Measurements from ENCODE around the gene NHS. TPM values are rescaled to one million over a fixed set of nuclear protein-coding genes. Genes with fewer than 3 reads are reported as not detected.

The NHS gene
- total RNA-seq, 4 donors from 2014 or later, result 4.6 to 9.9 (median 7.2) TPM

DNA sequence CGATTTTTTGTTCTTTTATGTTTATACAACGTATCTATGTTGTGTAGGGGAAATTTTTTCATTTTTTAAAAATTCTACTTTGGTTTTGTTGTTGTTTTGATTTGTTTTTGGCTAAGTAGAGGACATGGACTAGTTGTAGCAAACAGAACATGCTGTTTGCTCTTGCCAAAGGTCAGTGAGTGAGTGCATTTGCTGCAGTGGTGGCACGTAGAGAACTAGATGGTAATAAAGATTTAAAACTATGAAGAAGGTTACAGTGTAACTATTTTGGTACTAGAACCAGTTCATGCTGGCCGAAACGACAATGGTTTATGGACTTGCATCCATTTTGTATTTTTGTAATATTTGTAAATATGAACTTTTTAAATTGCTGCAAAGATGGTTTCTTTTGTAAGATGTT is 360.4 kb downstream of the NHS start:
- Histone ChIP-seq H3K36me3 (no peaks in the 10 kb centered on the region), H3K27ac (no peak overlapping the region), H3K4me1 (peaks cover 10% of the 10 kb centered on the region), H3K4me3 (no peak overlapping the region), H3K27me3 (no peaks in the 10 kb centered on the region), H3K9me3 (no peaks in the 10 kb centered on the region)
- DNase-seq (ENCODE audit: low spot score in 2 of 2), result no peak
- WGBS, result 53% methylated on average over 5 of the region's 5 CpGs
- TF ChIP-seq, protein P1, sequence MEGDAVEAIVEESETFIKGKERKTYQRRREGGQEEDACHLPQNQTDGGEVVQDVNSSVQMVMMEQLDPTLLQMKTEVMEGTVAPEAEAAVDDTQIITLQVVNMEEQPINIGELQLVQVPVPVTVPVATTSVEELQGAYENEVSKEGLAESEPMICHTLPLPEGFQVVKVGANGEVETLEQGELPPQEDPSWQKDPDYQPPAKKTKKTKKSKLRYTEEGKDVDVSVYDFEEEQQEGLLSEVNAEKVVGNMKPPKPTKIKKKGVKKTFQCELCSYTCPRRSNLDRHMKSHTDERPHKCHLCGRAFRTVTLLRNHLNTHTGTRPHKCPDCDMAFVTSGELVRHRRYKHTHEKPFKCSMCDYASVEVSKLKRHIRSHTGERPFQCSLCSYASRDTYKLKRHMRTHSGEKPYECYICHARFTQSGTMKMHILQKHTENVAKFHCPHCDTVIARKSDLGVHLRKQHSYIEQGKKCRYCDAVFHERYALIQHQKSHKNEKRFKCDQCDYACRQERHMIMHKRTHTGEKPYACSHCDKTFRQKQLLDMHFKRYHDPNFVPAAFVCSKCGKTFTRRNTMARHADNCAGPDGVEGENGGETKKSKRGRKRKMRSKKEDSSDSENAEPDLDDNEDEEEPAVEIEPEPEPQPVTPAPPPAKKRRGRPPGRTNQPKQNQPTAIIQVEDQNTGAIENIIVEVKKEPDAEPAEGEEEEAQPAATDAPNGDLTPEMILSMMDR (IDR thresholded peaks at IDR 0.05), result no peak
- TF ChIP-seq POLR2A (IDR thresholded peaks at IDR 0.05), result no peak
- TF ChIP-seq EP300 (IDR thresholded peaks at IDR 0.05), result no peak
- no peak for TF ChIP-seq POLR2AphosphoS5 (IDR thresholded peaks at IDR 0.05)

GRCh38 chrX:17736478-17736855 is 361.5 kb downstream of the NHS start:
- no peaks in the 10 kb centered on the region for H3K36me3 ChIP-seq
- H3K9me3 ChIP-seq, result no peaks in the 10 kb centered on the region
- no peak for DNase-seq (ENCODE audit: low spot score in 2 of 2)
- H3K27ac ChIP-seq, result peak overlapping the region; percentile 79
- no peak for TF ChIP-seq POLR2A (IDR thresholded peaks at IDR 0.05)
- no peak for TF ChIP-seq EP300 (IDR thresholded peaks at IDR 0.05)
- TF ChIP-seq, protein P1 (IDR thresholded peaks at IDR 0.05), result no peak
- no peak for TF ChIP-seq POLR2AphosphoS5 (IDR thresholded peaks at IDR 0.05)
- 63% methylated on average over 5 of the region's 5 CpGs for WGBS
- H3K4me3 ChIP-seq, result peak overlapping the region; percentile 62
- H3K4me1 ChIP-seq, result peaks cover 10% of the 10 kb centered on the region
- no peaks in the 10 kb centered on the region for H3K27me3 ChIP-seq

- no peaks in the 10 kb centered on the region for H3K27me3 ChIP-seq
- peaks cover 10% of the 10 kb centered on the region for H3K4me1 ChIP-seq
- peak; percentile 30 to 49 for TF ChIP-seq POLR2A (IDR thresholded peaks at IDR 0.05)
- TF ChIP-seq, protein P1 (IDR thresholded peaks at IDR 0.05), result no peak
- WGBS, result 47% methylated on average over 52 of the region's 67 CpGs
- DNase-seq (ENCODE audit: low spot score in 2 of 2), result peak; percentile 98
- peak within 1 kb of the TSS; percentile 90 for H3K27ac ChIP-seq
- no peaks in the 10 kb centered on the region for H3K9me3 ChIP-seq
- H3K36me3 ChIP-seq, result no peaks in the 10 kb centered on the region
- H3K4me3 ChIP-seq, result peak within 1 kb of the TSS; percentile 62
These were observed 362.1 kb downstream of the NHS start, which contains the start of gene SCML1 for GRCh38 chrX:17736856-17737709. Gene SCML1 (plus strand): TSS chrX:17737493. CDS start chrX:17744187, 6,694 bp downstream.

DNA sequence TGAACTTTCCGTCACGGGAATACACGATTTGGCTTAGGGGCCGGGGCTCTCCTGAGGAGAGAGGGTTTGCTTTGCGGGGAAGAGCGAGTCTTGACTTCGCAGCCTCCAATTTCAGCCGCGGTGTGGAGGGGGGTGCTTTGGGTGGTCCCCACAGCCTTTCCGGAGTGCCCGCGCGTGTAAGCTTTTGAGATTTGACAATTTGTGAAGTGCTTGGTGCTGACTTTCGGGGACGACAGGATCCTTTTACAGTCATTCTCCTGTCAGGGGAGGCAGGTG is 362.6 kb downstream of the NHS start:
- DNase-seq (ENCODE audit: low spot score in 2 of 2), result no peak
- H3K36me3 ChIP-seq, result no peaks in the 10 kb centered on the region
- WGBS, result 56% methylated on average over 15 of the region's 15 CpGs

More for the DNA sequence above, 362.6 kb downstream of the NHS start:
- Histone ChIP-seq H3K27me3 (no peaks in the 10 kb centered on the region), H3K27ac (peak overlapping the region; percentile 90), H3K4me3 (peak overlapping the region; percentile 62), H3K4me1 (peaks cover 10% of the 10 kb centered on the region), H3K9me3 (no peaks in the 10 kb centered on the region)
- no peak for TF ChIP-seq POLR2AphosphoS5 (IDR thresholded peaks at IDR 0.05)
- no peak for TF ChIP-seq POLR2A (IDR thresholded peaks at IDR 0.05)
- TF ChIP-seq, protein P1 (IDR thresholded peaks at IDR 0.05), result no peak
- TF ChIP-seq EP300 (IDR thresholded peaks at IDR 0.05), result no peak
